HG02588 (cell line): ENCODE data around the gene NLGN1.

Experiments used
- ATAC-seq: cut with Tn5 transposase; IDR thresholded peaks from one replicate; pipeline ENCODE4 v1.9.1; 2021; ENCODE audit warnings: mild to moderate bottlenecking, moderate library complexity; ENCODE audit not compliant: unreplicated experiment

Gene NLGN1

DNA sequence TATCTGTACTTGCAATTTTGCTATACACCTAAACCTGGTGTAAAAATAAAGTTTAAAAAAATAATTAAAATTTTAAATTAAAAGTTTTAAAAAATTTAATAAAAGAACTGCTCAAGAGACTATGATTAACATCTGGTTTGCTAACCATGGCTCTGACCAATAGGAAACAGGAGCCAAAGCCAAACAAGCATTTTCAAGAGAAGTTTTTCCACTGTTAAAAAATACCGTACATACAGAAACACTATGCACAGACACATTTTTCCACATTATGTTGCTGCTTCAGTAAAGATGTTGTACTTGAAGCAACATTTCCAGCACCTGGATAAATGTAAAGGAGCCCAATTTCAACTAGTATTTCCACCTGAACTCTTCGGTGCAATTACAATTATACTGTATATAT, 917.7 kb downstream of the NLGN1 start:
- ATAC-seq: no peak

DNA sequence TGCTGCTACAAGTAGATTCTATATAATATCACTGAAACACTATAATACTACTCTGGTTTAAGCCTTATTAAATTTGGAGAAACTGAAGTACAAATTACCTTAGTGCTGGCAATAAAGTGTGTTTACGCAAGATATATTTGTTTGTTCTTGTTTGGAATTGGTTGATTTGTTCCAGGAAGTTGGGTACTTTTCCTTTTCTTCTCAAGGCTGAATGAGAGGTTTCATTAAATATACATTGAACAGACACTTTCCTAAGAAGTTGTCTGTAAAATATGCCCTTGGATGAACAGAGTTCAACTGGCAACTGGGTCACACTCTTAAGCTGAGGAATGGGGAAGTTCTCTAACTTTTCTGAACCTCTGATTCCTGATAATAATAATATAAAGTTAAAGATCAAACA, 919.5 kb downstream of the NLGN1 start:
- no peak for ATAC-seq

DNA sequence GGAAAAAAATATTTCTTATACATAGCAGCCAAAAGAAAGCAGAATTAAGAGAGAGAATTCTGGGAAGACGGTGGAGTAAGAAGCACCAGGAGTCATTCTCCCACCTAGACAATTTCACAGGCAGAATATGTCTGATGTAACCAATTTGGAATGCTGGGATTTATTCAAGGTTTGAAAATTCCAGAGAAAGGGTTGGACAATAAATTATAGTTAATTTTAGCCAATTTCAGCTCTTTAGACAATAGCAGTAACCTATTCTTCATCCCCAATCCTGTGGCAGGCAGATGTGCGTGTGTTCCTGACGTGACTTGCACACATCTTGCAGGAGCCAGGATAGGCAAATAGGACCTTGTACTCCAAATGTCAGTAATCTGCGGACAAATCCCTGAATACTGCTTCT, 920.6 kb downstream of the NLGN1 start:
- ATAC-seq: no peak

DNA sequence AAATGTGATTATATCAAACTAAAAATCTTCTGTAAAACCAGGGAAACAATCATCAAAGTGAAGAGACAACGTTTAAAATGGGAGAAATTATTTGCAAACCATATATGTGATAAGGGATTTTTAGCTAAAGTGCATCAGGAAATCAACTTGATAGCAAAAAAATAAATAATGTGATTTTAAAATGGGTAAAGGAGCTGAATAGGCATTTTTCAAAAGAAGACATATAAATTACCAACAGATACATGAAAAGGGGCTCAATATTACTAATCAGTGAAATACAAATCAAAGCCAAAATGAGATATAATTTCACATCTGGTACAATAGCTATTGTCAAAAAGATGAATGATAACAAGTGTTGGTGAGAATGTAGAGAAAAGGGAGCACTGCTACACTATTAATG, 924.0 kb downstream of the NLGN1 start:
- ATAC-seq: no peak

DNA sequence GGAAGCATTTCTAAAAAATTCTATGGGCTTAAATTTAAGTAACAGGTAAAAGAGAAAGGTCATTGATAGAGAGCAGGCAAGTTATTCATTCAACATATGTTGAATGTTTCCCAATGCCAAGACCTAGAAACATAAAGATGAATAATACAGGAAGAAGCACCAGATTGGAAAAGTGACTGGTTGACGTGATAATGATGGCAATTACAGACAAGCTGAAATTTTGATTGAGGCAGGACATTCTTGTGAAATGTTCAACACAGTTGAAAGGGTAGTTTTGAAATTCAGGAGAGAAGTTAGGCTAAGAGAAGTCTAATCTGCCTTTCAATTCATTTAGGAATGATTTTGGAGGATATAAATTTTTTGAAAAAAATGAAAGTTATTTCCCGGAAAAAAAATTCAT, 925.2 kb downstream of the NLGN1 start:
- ATAC-seq: no peak

DNA sequence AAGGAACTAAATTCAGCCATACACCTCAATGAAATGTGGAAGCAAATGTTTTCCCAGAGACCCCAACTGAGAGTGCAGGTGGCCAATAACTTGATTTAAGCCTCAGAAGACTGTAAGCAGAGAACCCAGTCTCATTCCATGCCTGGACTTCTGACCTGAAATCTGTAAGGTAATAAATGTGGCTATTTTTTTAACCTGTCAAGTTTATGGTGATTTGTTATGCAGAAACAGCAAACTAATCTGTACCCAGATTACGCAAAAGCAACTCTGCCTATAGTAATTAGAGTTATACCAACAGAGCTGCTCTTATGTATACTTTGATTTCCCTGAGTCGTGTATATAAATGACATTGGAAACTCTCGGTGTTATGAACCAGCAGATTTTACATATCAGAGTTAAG, 927.6 kb downstream of the NLGN1 start:
- no peak for ATAC-seq

DNA sequence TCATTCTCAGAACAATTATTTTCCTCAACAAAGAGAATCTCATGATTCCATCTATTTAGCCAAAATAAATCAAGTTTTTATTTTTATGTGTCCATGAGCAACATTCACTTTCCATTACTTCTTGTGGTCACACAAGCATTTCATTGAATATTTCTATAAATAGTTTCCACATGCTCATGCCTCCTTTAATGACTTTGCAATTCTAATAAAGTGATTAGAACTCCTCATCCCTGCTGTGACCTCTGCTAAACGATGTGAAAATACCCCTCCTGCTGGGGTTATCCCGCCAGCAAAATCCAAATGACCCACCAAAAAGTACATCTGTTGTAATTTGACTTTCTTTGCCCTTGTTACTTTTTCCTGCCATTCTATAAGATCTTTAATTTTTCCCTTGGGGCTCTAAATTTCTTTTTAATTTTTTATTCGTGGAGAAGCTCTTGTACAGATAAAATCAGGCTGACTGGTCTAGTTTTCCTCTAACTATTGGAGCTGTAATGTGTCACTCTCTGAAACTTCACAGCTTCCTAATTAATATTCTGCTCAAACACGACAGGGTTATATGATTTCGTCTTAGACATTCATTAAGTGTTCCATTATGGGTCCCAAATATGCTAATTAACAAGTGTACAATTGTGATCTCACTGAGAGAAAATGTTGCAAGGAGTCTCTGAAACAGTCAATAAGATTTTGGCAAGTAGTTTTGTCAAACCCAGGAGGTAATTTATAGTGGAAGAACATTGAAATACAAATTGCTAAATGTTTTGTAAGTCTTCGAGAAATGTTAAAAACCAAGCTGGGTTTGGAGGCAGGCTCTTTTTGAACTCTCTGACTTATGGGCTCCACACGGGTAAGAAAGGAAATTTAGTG, 928.5 kb downstream of the NLGN1 start:
- no peak for ATAC-seq

DNA sequence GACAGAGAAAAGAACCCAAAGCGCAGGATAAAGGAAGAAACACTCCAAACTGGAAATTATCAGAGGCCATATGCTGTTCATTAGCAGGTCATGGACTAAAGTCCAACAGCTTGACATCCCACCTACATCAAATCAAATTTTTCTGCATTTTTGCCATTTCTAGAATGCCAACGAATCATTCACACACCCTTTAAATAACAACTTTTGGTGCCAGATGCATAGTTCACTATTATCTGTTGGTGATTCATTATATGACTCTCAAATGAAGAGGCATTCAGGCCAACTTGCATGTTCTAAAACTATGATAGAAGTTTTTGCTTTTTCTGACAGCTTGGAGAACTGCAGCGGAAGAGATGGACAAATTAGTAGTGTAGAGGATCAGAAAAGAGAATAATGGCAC, 931.8 kb downstream of the NLGN1 start:
- no peak for ATAC-seq

DNA sequence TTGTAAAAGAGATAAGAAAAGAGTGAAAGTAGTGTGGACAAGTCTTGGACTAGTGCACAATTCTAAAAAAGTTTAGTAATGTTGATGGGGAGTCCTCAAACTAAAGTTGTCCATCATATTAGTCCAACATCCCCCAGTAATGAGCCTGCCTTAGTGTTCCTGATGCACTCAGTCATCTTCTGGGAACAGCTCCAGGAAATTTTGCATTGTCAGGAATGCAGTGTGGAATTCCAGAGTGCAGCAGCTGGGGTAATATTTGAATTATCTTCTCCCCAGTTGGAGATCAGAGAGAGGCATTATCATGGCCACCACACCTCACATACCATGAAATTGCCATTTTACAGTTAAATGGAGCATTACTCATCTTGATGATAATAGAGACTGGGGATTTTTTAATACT, 932.8 kb downstream of the NLGN1 start:
- no peak for ATAC-seq

DNA sequence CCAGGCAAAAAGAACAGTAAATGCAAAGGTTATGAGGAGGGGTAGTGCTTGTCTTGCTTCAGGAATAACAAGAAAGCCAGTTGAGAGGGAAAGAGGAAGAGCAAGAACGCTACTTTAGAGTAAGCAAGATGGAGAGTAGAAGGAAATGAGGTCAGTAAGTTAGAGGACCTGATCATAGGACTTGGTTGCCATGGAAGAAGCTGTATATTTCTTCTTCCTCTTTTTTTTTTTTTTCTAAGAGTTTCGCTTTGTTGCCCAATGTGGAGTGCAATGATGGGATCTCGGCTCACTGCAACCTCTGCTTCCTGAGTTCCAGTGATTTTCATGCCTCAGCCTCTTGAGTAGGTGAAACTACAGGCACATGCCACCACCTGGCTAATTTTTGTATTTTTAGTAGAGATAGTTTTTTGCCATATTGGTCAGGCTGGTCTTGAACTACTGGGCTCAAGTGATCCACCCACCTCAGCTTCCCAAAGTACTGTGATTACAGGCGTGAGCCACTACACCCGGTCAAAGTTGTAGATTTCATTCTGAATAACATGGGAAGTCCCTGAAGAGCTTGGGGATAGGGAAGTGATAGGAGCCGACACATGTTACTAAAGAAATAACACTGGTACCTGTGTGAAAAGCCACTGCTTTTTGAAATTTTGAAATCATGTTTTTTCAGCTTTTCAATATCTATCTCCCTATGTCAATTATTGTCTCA, 933.7 kb downstream of the NLGN1 start:
- no peak for ATAC-seq

DNA sequence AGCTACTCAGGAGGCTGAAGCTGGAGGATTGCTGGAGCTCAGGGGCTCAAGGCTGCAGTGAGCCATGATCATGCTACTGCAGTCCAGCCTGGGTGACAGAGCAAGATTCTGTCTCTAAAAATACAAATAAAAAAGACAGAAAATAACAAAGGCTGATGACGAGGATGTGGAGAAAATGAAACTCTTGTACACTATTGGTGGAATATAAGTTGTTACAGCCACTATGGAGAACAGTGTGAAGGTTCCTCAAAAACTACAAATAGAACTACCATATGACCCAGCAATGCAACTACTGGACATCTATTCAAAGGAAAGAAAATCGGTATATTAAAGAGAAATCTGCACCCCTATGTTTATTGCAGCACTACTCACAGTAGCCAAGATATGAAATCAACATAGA, 934.8 kb downstream of the NLGN1 start:
- no peak for ATAC-seq

DNA sequence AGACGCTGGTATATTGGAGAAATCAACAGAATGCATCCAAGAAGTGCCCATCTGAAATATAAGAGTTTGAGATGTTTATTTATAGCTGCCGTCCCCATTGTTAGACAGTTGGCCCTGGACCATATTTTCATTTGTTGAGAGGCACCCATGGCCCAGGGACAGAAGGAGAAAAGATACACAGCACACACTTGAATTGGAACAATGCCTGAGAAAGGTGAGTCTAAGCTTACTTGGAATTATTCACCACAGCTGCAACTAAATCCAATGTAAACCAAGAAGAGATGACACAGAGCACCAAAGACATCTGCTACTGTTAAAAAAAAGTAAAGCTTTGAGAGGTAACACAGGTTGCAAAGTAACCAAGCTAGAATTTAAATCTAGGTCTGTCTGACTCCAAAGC, 936.1 kb downstream of the NLGN1 start:
- ATAC-seq: no peak

DNA sequence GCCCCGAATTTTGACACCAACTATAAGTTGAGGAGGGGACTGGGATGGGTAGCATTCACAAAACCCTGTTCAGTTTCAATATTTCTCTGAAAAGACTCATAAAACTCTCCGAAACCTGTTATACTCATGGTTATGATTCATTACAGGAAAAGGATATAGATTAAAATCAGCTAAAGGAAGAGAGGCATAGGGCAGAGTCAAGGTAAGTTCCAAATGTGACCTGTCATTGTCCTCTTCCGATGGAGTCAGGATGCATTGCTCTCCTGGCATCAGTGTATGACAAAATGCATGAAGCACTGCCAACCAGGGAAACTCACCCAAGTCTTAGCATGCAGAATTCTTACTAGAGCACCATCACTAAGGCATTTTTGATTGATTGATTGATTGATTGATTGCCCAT, 936.6 kb downstream of the NLGN1 start:
- ATAC-seq: no peak

DNA sequence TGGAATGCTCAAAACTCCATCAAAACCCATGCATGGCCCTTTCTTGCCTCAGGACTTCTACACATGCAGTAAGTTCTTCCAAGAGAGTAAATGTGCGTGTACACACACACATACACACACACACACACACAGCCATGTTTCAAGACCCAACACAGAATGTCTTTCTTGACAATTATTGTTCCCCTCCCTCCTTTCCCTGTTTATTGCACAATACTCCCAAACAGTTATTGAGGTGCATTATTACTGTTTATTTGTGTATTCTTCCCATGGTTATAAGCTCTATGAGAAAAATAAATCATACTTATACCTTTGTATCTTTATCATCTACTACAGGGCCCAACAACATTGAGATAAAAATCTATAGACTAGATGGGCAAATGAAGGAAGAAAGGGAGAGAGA, 937.8 kb downstream of the NLGN1 start:
- no peak for ATAC-seq

DNA sequence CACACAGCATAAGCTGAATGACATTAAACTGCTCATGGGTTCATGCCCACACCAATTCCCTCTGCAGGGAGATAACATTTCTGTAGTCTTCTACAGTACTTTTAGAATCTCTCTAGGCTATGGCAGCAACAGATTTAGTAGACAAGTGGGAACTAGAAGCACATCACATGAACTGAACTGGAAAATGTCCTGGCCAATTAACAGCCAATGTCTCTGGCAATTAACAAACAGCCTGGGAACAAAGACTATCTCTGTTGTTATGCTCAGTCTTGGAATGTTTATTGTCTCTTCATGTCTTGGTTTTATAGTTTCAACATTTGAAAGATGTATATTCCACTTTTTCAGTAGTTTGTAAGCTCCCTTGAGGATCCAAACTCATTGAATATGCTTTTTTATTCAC, 938.4 kb downstream of the NLGN1 start:
- ATAC-seq: no peak
